Stimulated activated CD4-positive, alpha-beta T cell treated with anti-CD3 and anti-CD28 coated beads, Interleukin-12 subunit alpha, Interleukin-12 subunit beta, amount 100 ng/mL, for 24 hours (primary cell): Measurements from ENCODE around the gene PTPN1.
"Not testable (repeated sequence)": the region's sequence is repeated elsewhere in the genome, so short reads cannot be mapped to it uniquely, and the experiment has no call there.

ENCODE experiments used
- DNase-seq, 2 experiments: peaks; one replicate each; pipeline ENCODE4 v3.0.0-alpha.2; 2020; ENCODE audit warnings: low read depth in 2 of 2

Gene PTPN1

DNA sequence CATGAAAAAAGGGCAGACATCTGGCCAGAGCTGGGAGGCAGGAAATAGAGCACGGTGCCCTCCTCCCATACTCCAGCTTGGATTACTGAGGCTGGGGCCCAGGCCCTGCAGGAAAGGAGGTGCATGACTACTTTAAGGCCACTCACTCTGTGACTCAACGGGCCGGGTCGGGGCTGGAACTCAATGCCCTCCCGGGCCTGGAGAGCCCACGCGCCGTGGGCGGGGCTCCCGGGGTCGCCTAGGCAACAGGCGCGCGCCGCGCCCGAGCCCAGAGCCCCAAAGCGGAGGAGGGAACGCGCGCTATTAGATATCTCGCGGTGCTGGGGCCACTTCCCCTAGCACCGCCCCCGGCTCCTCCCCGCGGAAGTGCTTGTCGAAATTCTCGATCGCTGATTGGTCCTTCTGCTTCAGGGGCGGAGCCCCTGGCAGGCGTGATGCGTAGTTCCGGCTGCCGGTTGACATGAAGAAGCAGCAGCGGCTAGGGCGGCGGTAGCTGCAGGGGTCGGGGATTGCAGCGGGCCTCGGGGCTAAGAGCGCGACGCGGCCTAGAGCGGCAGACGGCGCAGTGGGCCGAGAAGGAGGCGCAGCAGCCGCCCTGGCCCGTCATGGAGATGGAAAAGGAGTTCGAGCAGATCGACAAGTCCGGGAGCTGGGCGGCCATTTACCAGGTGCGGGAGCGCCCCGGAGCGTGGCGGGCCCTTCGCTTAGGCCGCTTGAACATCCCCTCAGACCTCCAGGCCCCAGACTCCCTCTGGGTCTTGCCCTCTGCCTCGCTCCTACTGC is at the start of gene PTPN1:
Gene PTPN1, plus strand, starts transcription at position 461 of the 783 bp plus-strand sequence. Its CDS starts 145 bp downstream, at position 606.
- peak; percentile 95 to 98 for DNase-seq

DNA sequence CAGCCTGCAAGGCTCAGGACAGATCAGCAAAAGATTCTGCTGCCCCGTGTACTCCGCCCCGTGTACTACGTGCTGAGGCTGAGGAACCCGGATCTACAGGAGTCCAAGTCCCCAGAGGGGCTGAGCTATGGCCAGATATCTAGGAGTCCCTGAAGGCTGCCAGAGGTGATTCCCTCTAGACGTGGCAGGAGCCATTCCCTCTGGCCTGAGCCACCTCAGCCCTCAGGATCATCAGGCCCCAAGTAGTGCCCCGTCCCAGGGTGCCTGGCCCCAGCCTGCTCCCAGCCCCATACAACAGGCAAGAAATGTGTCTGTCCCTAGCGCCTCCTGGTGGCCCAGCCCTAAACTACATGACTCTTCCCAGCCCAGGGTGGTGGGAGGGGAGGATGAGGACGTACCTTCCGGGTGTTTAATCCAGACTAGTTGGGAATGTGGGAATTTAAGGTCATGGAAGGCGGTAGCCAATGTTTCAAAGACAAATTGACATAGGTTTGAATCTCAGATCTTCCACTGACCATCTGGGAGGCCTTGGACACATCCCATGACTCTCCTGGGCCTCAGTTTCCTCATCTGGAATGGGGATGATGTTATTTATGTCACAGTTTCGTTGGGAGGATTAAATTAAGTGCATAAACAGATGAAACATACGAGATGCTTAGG is 49.4 kb upstream of the PTPN1 start:
- DNase-seq, result peak; percentile 59 to 83

DNA sequence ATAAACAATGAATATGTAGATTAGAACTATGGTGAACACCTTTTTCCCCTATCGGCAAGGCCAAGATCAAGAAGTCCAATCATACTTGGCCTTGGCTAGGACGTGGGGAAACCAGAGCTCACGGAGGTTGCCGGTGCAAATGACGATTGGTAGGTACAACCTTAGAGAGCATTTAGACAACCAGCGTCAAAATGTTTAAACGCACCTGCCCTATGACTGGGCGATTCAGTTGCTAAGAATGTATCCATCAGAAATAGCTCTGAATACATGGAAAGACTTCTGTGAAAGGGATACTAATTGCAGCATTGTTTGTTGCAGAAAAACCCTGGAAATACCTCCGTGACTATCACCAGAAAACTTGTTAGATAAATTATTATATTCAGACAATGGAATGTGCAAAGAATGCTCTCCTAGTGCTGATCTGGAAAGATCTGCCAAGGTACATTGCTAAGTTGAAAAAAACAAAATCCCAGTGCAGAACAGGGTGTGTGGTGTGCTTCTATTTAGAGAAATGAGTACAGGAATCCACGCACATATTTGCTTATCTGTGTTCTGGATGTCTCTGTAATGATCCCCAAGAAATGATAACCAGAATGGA is 48.0 kb upstream of the PTPN1 start:
- no peak for DNase-seq

DNA sequence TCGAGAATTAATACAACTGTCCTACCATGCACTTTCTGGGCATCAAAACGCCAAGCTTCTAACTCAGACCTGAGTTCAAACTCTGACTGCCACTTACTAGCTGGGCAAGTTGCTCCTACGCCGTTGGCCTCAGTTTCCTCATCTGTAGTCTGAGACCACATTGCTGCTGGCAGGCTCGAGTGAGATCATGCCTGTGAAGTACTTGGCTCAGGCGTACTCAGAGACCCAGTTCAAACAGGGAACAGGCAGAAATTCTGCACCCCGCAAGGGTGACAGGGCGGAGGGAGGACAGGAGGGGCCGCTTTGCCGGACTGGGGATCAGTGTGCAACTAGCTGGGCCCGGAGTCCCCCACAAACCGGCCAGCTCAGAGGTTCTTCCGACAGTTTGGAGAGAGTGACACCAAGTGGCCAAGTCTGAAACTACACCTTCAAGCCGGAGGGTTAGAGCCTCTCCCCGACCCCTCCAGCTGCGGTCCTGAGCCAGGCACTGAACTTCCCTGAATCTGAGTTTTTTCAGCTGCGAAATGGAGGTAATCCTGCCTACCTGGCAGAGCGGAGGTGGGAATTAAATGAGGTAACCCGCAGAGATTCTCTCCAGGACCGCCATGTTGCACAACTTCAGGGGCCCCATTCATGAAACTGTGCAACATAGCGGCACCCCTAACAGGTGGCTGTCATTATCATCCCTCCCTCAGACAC is 46.0 kb upstream of the PTPN1 start:
- DNase-seq, result peak; percentile 29 to 30

DNA sequence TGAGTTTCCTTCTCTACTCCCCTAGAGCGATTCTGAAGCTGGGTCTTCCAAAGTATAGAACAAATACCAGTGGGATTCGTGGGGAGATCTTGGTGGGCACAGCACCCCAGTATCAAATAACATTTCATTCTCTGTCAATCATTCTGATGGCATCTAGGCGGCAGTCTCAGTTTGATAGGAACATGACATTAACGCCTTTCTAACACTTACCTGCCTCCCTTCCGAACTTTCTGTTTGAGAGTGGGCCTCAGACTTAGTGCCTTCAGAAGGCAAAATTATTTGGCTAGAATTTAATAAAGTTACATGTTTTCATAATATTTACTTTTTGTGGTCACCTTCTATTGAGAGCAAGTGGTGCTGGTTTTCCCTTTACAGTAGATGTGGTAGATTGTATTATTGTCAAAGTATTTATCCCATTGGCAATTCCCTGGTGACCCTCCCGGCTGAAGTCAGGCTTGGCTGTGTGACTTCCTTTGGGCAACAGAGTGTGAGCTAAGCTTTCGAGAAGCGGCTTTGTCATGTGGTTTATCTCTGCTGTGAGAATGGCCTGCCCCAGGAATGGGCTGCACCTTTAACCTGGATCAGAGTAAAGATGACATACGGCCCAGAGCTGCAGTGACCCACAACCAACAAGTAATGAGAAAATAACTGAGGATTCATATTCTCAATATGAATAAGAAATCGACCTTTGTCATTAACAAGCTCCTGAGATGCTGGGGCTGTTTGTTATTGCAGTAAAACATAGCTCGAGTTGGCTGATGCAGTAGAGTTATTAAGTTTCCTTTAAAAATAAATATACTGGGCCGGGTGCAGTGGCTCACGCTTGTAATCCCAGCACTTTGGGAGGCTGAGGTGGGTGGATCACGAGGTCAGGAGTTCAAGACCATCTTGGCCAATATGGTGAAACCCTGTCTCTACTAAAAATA is 45.2 kb upstream of the PTPN1 start:
- DNase-seq, result no peak

DNA sequence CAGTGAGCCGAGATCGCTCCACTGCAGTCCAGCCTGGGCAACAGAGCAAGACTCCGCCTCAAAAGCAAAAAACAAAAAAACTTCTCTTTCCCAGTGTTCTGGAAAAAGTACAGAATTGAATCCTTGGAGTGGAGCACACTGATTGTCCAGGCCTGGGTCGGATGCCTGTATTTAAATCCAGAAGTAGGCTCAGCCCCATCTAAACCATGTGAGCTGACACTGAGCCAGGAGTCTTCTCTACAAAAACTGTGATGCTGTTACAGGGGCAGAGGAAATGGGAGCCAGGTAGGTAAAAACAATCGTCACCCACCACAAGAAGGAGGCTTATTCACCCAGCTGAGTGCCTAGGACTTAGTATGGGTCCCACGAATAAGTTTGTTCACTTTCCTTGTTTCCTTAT is 43.0 kb upstream of the PTPN1 start:
- no peak for DNase-seq

DNA sequence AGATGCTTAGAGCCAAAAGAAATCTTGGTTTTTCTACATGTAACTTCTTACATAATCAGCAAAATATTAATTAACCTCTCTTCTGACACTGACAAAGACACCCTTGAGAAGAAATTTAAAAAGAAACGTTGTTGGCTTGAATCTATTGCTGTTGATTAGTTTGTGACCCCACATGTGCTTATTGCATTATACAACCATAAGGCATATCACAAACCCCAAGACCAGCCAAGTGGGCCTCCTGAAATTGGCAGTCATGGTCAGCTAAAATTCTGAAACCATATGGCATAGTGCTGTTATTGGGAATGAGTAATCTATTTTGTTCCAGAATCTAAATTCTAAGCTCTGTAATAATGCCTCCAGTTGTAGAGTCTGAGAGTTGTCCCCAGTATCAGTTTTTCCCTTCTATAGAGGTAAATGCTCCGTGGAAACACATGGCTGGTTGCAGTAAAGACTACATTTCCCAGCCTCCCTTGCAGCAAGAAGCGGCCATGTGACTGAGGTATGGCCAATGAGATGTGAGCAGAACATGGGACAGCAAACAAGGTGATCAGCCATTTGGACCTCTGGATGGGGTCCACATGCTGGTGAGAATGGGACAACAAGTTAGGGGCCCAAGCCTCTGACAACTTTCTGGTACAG is 42.3 kb upstream of the PTPN1 start:
- no peak for DNase-seq

DNA sequence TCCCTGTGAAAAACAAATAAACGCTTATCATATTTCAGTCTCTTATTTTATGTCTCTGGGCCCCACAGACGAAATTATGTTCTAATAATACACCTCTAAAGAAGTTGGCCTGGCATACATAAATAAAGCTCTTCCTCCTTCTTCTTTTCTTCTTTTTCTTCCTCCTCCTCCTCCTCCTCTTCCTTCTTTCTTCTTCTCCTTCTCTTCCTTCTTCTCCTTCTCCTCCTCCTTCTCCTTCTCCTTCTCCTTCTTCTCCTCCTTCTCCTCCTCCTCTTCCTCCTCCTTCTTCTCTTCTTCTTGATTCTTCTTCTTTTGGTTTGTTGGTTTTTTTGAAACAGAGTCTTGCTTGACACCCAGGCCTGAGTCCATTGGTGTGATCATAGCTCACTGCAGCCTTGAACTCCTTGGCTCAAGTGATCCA is 41.8 kb upstream of the PTPN1 start:
- DNase-seq, result no peak

DNA sequence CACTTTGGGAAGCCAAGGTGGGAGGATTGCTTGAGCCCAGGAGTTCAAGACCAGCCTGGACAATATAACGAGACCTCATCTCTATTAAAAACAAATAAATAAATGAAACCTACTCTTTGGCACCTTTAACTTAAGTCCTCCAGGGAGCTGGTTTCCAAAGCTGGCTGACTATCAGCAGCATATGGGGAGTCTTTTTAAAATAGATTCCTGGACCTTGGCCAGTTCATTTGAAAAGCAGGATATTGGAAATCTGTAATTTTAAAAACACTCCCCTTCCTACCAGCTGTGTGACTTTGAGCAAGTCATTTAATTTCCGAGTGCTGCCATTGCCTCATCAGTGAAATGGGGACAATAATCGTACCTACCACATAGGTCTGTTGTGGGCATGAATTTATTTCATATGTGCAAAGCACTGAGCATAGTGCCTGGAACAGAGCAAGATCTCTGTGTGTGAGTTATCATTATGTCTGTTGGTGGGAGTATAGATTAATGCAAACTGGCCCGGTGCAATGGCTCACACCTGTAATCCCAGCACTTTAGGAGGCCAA is 40.9 kb upstream of the PTPN1 start:
- DNase-seq, result no peak

DNA sequence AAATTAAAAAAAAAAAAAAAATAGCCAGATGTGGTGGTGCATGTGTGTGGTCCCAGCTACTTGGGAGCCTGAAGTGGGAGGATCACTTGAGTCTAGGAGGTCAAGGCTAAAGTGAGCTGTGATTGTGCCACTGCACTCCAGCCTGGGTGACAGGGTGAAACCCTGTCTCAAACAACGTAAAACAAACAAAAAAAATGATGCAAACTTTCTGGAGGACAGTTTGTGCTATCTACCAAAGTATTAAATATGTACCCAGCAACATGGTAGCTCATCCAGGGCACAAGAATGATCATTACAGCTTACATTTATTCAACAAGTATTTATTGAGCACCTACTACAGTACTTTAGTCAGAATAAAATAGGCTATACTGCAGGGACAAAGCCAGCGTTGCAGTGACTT is 40.4 kb upstream of the PTPN1 start:
- DNase-seq, result no peak

DNA sequence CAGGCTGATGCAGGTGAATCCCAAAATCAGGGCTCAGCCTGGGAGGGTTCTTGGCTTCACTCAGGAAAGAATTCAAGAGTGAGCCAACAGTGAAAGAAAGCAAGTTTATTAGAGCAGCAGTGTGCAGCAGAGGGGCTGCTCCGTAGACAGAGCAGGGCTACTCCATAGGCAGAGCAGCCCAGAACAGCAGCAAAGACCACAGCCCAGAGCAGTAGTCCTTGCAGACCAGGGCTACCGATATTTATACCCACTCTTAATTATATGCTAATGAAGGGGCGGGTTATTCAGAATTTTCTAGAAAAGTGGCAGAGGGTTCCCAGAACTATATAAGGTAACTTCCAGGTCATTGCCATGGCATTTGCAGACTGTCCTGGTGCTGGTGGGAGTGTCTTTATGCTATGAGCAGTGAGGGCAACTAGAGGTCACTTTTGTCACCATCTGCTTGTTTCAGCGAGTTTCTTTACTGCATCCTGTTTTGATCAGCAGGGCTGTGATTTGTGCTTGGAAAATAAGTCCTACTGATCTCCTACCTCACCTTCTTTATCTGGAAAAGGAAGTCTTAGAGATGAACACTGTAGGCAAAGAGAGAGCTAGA is 39.8 kb upstream of the PTPN1 start:
- DNase-seq, result no peak

DNA sequence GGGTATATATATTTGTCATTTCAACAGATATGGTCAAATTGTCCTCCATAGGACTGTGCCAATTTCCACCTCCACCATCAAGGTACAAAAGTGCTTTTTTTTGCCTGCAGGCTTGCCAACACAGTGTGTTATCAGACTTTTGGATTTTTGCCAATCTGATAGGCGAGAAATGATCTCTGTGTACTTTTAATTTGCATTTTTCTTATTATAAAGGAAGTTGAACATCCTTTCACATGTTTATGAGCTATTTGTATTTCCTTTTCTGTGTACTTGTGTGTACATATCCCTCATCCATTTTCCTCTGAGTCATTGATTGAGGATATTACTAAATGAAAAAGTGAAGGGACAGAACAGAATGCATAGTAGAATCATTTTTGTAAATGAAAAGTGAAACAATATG is 39.0 kb upstream of the PTPN1 start:
- DNase-seq, result no peak

DNA sequence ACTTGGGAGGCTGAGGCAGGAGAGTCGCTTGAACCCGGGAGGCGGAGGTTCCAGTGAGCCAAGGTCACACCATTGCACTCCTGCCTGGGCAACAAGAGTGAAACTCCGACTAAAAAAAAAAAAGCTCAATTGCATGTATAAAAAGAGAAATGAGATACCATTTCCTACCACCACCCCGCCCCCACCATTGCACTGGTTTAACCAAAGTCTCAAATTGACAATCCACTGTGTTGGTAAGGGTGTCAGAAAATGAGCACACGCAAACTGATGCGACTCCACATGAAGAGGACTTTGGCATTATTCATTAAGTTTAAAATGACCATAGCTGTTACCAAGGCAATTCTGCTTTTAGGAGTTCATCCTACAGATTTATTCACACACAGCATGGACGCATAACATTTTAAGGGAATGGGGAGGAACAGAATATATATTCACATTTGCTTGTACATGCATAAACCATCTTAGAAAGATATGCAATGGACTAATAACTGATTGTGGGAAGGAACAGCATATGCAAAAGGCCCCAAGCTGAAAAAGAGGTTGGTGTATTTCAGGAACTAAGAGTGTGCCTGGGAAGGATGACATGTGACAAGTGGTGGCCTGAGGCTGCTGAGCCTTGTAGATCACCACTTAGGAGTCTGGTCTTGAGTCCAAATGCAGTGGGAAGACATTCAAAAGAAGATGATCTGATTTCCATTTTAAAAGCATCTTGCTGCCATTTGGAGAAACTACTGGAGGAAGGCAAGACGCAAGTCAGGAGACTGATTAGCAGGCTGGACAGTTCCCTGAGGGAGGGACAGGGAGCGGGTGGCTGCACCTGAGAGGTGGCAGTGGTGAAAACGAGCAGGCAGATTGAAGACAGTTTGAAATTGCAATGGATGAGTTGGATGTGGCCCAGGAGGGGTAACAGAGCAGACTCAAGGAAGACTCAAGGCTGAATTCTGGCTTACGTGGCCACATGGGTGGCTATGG is 37.2 kb upstream of the PTPN1 start:
- no peak for DNase-seq

DNA sequence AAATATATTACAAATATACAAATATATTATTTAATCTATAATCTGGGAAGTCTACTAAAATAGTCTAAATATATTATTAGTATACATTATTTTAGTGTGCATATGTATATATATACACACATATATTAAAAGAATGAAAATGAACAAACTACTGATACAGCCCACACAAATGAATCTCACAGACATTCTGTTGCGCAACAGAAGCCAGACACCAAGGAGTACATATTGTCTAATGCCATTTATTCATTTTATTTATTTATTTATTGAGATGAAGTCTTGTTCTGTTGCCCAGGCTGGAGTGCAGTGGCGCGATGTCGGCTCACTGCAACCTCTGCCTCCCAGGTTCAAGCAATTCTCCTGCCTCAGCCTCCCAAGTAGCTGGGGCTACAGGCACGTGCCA is 35.8 kb upstream of the PTPN1 start:
- not testable (repeated sequence) for DNase-seq

DNA sequence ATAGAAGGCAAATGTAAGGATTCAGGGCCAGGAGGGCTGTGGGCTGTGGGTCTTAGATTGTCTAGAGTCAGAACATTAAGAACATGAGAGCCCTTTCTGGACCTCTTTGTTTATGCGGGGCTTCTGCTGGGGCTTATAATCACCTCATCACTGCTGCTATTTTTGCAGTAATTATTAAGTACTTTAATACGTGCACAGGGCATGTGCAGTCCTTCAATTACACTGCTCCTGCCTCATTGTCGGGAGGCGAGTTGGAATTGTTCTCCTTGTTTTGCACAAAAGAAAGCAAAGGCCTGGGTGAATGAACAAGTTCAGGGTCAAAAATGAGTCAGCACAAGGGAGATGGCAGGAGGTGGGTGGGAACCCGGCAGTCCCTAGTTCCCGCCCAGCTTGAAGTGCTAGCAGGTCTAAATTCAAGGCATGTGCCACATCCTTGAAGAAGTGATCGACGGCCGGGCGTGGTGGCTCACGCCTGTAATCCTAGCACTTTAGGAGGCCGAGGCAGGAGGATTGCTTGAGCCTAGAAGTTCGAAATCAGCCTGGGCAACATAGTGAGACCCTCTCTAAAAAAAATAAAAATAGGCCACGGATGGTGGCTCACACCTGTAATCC is 34.4 kb upstream of the PTPN1 start:
- DNase-seq, result no peak

DNA sequence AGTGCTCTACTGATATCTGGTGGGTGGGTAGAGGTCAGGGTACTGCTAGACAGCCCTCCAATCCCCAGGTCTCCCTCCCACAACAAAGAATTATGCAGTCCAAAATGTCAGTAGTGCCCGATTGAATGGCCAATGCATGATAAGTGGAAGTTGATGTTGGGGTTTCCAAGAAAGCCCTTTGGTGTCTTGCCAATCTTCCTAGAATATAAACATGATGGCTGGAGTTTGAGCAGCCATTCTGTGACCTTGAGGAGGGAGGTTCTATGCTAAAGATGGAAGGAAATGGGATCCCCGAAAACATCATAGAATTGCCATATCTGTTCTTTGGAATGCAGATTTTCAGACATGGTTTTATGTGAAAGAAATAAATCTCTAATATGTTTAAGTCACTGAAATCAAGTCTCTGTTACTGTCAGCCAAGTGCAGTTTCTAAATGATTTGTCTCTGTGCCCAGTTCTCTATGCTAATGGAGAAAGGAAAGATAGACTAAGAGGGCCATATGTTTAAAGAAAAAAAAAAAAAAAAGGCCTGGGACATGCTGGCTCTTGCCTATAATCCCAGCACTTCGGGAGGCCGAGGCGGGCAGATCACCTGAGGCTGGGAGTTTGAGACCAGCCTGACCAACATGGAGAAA is 32.8 kb upstream of the PTPN1 start:
- no peak for DNase-seq

DNA sequence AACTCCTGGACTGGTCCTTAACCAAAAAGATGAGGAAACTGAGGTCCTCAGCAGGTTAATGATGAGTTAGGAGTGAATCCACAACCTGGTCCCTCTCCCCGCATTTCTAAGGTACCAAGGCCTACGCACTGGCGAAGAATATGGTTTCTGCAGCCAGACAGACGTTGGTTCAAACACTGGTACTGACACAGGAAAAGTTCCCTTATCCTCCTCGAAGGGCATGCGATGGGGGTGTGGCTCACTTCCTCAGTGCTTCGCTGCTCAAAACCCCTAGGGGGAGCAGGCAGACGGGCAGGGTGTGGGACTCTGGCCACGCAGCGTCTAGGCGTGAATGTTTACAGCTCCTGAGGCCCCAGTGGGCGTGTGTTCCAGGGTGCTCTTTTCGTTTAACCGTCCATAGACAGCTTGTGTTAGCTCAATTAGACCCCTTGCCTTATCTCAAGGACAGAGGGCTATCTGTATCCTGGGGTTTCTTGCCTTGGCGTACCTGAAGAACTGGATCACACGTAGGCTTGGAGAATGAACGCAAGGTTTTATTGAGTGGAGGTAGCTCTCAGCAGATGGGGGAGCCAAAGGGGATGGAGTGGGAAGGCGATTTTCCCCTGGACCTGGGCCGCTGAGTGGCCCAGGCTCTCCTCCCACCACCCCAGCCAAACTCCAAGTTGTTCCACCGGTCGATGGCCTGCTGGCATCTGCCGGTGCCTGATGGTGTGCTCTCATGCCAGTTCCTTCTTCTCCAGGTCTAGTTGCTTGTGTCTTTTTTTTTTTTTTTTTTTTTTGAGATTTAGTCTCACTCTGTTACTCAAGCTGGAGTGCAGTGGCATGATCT is 31.8 kb upstream of the PTPN1 start:
- peak; percentile 61 to 72 for DNase-seq
